HG02885 (cell line): ENCODE measurements around the gene FUOM.

Source experiments
- ATAC-seq: cut with Tn5 transposase; IDR thresholded peaks from one replicate; pipeline ENCODE4 v1.9.1; 2021; ENCODE audit warnings: mild to moderate bottlenecking; ENCODE audit not compliant: unreplicated experiment, poor library complexity

The FUOM gene, protein sequence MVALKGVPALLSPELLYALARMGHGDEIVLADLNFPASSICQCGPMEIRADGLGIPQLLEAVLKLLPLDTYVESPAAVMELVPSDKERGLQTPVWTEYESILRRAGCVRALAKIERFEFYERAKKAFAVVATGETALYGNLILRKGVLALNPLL

DNA sequence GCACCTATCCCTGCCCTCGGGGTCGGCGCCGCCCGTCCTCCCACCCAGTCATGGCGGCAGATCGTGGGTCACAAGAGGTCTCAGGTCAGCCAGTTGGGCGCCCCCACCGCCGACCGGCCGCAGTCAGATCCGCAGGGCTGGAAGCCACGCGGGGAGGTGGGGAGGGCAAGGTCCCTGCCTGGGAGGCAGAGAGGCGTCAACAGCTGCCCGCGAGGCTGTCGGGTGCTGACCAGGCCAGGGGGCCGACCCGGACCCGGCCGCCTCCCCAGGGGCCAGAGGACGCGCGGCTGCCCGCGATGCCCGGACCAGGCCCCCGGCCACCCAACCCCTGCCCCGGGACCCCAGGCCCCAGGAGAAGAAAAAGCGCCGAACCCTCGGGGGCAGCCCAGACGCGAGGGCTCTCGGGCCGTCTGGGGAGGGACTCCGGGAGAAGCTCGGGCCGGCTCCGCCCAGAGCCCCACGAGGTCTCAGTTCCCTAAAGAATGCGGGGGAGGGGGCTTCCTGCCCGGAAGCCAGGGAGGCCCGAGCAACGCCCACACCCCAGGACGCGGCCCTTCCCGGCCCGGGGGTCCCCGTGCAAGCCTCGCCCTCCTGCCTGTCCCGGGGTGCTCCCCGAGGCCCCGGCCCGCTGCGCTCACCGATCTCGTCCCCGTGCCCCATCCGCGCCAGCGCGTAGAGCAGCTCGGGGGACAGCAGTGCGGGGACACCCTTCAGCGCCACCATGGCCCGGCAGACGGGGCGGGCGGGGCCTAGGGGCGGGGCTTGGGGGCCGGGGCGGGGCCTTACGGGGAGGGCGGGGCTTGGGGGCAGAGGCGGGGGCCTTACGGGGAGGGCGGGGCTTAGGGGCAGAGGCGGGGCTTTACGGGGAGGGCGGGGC is at the start of gene FUOM:
FUOM (minus strand) TSS at position 735 of the 877 bp plus-strand sequence; CDS start at position 723, 12 bp downstream.
- peak; percentile 74 for ATAC-seq

DNA sequence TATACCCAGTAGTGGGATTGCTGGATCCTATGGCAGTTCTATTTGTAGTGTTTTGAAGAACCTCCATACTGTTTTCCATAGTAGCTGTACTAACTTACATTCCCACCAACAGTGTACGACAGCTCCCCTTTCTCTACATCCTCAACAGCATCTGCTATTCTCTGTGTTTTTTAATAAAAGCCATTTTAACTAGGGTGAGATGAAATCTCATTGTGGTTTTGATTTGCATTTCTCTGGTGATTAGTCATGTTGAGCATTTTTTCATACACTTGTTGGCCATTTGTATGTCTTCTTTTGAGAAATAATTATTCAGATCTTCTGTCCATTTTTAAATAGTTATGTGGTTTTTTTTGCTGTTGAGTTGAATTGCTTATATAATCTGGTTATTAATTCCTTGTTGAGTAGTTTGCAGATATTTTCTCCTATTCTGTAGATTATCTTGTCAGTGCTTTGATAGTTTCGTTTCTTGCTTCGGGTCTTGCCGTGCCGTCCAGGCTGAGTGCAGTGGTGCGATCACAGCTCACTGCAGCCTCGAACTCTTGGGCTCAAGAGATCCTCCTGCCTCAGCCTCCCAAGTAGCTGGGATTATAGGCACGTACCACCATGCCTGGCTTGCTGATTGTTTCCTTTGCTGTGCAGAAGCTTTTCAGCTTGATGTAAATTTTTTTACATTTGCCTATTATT is 48.2 kb upstream of the FUOM start:
- ATAC-seq, result no peak

DNA sequence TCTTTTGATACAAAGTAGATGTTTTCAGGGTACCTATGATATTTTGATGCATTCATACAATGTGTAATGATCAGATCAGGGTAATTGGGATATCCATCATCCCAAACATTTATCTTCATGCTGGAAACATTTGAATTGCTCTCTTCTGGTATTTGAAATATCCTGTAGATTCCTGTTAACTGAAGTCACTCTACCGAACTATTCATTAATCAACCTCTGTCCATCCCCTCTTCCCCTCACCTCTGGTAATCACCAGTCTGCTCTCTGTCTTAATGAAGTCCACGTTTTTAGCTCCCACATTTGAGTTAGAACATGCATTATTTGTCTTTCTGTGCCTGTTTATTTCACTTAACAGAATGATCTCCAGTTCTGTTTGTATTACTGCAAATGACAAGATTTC is 47.5 kb upstream of the FUOM start:
- ATAC-seq, result no peak

DNA sequence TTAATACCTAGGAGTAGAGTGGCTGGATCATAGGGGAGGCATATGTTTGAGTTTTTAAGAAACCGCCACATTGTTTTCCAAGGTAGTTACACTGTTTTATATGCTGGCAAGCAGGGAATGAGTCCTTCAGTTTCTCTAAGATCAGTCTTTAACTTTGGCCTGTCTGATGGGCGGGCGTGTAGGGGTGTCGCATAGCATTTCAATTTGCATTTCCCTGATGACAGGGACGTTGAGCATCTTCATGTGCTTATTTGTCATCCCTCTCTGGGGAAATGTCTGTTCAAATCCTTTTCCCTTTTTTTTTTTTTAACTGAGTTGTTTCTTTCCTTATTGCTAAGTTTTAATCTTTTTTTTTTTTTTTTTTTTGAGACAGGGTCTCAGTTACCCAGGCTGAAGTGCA is 46.0 kb upstream of the FUOM start:
- ATAC-seq, result no peak

DNA sequence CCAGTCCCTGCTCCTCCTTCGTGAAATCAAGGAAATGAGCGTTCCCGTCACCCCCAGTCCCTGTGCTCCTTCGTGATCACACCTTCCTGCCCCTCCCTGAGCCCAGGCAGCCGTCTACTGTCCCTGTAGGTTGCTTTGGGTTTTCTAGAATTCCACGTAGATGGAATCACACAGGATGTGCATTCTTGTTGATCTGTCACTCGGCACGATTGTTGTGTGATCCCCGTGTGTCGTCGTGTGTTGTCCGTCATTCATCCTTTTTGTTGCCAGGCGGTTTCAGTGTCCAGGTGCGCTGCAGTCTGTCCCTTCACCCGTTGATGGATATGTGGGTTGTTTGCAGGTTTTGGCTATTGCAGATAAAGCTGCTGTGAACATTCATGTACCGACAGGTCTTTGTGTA is 45.5 kb upstream of the FUOM start:
- no peak for ATAC-seq

DNA sequence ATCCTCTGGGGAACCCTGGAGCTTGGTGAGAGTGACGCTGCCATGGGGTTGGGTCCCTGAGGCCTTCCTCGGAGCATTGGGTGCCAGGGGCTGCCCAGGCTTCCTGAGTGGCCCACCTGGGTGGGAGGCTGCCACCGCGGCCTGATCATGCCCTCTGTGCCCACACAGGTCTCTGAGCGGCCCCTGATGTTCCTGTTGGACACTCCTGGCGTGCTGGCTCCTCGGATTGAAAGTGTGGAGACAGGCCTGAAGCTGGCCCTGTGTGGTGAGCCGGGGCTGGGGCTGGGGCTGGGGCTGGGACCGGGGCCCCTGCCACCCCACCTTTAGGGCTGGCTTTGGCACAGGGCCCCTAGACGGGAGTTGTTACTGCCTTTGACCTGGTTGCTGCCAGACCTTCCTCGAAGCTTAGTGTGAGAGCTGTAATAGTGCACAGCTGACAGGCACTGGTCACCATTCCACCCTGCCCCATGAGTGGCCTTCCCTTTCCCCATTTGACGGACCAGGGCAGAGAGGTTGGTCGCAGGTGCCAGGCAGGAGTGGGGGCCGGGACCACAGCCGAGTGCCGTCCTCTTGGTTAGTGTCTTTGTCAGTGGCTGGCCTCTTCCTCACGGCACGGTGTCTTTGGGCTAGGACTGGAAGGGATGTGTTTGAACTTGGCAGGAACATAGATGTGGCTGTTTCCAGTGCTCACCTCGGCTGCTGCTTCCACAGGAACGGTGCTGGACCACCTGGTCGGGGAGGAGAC is 44.3 kb upstream of the FUOM start:
- no peak for ATAC-seq

DNA sequence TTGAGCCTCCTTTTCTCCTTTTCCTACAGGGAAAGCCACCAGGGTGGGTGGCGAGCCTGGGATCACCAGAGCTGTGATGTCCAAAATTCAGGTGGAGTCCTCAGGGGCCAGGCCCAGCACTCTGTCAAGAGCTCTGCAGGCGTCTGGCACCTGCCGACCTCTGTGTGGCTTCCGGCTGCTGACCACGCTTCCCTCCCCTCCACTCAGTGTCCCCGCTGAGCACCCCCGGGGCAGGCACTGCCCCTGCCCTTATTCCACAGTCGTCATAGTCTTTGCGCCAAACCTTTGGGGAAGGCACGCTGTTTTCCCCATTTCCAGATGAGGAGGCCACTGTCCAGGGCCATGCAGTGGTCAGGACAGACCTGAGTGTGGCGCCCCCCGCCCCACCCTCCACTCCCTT is 43.7 kb upstream of the FUOM start:
- peak; percentile 8 for ATAC-seq

DNA sequence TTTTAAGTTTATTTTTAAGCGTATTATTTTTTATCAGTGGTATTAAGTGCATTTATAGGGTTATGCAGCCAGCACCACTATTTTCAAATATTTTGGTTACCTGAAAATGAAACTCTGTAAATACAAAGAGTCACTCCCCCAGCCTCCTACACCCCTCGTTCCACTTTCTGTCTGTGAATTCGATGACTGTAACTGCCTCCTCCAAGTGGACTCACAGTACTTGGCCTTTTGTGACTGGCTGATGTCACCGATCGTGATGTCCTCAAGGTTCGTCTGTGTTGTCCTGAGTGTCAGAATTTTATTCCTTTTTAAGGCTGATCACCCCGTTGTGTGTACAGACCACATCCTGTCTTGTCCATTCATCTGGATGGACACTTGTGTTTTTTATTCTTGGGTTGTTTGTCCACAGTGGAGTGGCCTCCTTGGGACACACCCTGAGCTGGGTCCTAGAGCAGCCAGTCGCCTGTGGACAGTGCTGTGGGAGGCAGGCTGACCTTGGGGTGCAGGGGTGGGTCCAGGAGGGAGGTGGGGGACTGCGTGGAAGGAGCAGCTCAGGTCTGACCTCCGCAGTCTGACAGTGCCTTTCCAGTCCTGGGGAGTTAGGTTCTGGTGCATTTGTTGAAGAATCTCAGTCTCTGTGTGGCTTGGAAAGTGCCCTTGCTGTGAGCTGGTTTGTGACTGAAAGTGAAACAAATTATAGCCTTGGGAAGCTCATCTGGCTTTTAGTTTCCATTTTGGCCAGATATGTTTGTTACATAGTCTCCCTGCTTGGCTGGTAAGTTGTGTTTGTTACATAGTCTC is 43.0 kb upstream of the FUOM start:
- peak; percentile 77 for ATAC-seq

DNA sequence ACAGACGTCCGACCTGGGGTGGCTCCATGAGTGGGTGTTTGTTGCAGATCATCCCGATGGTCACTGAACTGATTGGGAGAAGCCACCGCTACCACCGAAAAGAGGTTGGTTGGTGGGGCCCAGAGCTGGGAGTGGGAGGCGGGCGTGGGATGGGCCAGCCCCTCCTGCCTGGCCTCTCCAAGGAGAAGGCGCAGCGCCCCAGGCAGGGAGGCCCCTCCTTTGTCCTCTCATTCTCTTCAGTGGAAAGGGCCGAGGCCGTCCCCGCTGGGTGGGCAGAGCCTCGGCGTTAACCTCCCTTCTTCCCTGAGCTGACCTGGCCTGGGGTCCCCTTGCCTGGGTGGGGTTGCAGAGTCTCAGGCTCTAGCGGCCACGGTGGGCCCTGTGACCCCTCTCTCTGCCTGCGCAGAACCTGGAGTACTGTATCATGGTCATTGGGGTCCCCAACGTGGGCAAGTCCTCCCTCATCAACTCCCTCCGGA is 41.3 kb upstream of the FUOM start:
- ATAC-seq, result no peak

DNA sequence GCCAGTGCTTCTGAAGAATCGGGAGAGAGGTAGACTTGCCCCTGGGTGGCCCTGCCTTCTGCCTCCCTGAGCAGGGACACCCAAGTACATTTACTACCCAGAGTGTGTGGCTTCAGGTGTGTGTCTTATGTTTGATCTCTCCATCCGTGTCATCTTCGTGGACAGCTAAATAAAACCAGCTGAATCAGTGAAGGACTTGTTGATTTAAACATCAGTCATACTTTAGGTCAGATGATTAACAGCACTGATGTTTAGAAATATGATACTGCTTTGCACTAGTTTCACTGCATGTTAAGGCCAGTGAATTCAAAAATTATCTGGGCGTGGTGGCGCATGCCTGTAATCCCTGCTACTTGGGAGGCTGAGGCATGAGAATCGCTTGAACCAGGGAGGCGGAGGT is 40.1 kb upstream of the FUOM start:
- ATAC-seq, result no peak

DNA sequence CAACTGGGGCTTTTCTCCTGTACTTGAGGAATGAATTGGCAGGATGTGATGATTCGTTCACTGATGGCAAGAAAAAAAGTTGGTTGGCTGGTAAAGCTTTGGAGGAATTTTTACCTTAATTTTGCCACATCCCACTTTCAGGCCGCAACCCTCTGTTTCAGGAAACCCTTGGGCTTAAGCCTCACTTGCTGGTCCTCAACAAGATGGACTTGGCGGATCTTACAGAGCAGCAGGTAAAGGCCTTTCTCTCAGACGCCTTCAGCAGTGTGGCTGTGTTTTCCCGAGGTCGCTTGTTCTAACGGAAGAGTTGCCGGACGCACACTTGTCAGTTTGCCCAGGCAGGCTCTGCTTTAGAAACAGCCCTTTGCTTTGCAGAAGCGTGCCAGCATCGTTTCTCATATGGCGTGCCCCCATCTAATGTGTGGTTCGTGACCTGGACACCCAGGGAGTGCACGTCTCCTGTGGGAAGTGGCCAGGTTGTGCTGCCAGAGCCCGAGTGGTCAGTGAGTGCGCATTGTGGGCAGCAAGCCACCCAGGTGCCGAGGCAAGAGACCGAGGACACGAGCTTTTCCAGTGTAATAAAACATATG is 38.3 kb upstream of the FUOM start:
- ATAC-seq, result no peak

DNA sequence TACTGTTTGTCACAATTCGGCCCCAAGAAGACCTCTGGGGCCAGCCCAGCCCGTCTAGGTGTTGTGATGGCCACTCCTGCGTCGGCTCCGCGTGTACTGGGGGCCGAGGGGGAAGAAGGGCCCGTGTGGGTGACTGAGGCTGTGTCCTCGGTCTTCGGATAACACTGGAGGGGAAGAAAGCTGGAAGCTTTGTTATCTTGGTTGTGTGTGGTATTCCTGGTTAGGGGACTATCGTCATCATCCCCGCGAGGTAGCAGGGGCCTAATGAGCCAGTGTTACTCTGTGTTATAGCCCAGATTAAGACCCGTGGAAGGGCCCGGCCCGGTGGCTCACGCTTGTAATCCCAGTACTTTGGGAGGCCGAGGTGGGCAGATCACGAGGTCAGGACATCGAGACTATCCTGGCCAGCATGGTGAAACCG is 37.0 kb upstream of the FUOM start:
- no peak for ATAC-seq

DNA sequence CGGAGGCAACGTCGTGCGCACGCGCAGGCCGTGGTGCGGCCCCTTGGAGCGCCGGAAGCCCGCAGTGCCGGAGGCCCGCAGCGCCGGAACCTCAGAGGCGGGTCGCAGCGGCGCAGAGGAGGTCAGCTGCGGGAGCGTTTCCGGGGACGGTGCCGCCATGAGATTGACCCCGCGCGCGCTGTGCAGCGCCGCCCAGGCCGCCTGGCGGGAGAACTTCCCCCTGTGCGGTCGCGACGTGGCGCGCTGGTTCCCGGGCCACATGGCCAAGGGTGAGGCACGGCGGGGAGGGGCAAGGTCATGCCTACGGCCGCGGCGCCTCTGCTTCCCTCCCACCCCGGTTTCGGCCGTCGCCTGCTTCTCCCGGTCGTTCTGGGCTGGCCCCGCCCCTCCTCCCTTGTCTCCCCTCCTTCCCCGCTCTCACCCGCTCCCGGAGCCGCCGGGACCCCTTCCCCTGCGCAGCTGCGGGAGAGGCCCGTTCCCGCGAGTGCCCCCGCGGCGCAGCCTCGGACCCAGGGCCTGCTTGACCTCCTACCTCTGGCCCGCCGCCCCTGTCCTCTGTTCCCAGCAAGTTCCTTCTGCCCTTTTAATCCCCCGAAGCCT is 36.3 kb upstream of the FUOM start, which contains the start of gene MTG1:
MTG1 (plus strand) TSS at position 94 of the 600 bp plus-strand sequence; CDS start at position 158, 64 bp downstream.
- ATAC-seq, result peak; percentile 67

DNA sequence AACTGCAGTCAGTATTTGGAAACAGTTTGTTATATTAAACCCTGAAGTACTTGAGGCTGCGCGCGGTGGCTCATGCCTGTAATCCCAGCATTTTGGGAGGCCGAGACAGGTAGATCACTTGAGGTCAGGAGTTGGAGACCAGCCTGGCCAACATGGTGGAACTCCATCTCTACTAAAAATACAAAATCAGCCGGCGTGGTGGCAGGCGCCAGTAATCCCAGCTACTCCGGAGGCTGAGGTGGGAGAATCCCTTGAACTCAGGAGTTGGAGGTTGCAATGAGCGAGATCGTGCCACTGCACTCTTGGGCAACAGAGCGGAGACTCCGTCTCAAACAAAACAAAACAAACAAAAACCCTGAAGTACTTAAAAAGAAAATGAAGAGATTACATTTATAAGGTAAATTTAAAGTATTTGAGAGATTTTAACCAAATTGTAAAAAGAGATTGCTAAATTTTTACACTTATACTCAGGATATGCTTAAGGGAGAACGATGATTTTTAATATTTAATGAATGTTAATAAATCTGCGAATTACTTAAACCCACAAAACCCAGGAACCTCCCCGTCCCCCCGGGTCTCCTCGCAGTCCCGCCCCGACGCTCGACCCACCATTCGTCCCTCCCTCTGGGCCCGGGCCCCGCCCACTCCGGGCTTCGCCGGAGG is 35.7 kb upstream of the FUOM start:
- no peak for ATAC-seq

DNA sequence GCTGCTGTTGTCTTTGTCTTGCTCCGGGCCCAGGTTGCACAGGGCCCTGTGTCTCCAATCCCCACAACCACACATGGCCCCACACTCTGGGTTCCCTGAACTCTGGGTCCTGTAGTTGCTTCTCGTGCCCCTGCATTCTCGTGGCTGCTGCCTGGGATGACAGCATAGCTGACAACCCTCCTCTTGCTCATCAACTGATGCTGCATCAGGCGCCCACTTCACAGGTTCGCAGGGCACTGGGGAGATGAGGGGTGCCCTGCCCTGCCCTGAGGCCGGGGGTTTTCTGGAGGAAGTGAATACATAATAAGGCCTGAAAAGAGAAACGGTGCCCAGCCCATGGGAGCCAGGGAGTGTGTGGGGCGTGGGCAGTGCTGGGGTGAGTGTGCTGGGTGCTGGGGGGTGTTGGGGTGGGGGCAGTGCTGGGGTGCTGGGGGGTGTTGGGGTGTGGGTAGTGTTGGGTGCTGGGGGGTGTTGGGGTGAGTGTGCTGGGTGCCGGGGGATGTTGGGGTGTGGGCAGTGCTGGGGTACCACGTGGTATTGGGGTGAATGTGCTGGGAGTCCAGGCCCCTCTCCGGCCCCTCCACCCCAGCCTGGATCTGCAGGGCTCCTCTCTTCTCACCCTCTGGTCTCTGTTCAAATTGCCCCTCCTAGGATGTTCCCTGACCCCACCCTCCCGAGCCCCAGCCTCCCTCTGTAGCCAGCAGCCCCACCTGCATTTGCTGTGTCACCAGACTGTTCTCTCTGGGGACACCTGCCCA is 34.1 kb upstream of the FUOM start:
- ATAC-seq, result no peak

DNA sequence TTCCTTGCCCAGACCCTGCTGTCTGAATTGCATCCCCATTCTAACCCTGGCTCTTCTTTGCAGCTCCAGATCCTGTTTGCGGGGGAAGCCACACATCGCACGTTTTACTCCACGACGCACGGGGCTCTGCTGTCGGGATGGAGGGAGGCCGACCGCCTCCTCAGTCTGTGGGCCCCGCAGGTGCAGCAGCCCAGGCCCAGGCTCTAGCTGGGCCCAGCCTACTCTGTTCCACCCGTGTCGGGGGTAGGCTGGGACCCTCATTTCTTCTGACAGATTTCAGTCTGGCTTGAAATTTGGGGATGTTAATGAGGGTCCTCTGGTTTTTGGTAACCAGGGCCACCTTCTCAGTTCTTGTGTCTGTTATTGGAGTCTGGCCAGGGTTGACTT is 33.4 kb upstream of the FUOM start:
- no peak for ATAC-seq

DNA sequence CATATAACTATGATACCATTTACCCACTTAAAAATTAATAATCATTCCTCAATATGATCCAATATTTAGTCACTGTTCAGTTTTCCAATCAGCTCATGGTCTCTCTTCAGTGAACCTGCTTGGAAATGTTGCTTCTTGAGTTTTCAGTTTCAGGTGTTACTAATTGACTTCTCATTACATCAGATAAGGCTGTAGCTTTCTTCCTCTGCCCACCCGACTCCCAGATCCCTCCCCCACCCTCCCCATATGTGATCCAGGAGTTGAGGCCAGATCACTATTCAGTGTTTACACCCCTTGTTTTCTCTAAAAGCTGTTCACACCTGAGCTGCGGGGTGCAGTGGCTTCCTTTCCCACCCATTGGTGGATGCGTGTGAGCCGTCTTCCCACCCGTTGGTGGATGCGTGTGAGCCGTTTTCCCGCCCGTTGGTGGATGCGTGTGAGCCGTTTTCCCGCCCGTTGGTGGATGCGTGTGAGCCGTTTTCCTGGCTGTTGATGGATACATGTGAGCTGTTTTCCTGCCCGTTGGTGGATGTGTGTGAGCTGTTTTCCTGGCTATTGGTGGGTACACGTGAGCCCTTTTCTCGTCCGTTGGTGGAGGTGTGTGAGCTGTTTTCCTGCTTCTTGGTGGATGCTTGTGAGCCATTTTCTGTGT is 32.9 kb upstream of the FUOM start:
- no peak for ATAC-seq
